HG03196 (cell line): ENCODE measurements around the gene ALPG.
"Not testable (repeated sequence)": the region's sequence is repeated elsewhere in the genome, so short reads cannot be mapped to it uniquely, and the experiment has no call there.

Experiments used
- ATAC-seq: cut with Tn5 transposase; IDR thresholded peaks from one replicate; pipeline ENCODE4 v1.9.1; 2021; ENCODE audit not compliant: unreplicated experiment

Gene ALPG

GRCh38 chr2:232376713-232377112 is 29.9 kb upstream of the ALPG start:
- no peak for ATAC-seq

- ATAC-seq, result no peak
Measured at GRCh38 chr2:232377319-232377718, 29.3 kb upstream of the ALPG start.

- no peak for ATAC-seq
Measured at GRCh38 chr2:232377841-232378734, 28.6 kb upstream of the ALPG start.

- not testable (repeated sequence) for ATAC-seq
Measured at GRCh38 chr2:232378735-232379151, 27.9 kb upstream of the ALPG start, which contains the start of gene ALPP. TSS of gene ALPP (plus strand) at chr2:232378751. CDS start at chr2:232378803, 52 bp downstream.

GRCh38 chr2:232379610-232380590 is 26.7 kb upstream of the ALPG start:
- not testable (repeated sequence) for ATAC-seq

GRCh38 chr2:232381204-232382031 is 25.2 kb upstream of the ALPG start:
- ATAC-seq, result not testable (repeated sequence)

- no peak for ATAC-seq
Measured at GRCh38 chr2:232382331-232383225, 24.1 kb upstream of the ALPG start.

GRCh38 chr2:232384466-232384865 is 22.2 kb upstream of the ALPG start:
- no peak for ATAC-seq

- not testable (repeated sequence) for ATAC-seq
Measured at GRCh38 chr2:232385058-232385457, 21.6 kb upstream of the ALPG start.

GRCh38 chr2:232385660-232386489 is 20.8 kb upstream of the ALPG start:
- no peak for ATAC-seq

- ATAC-seq, result no peak
Measured at GRCh38 chr2:232386490-232386739, 20.2 kb upstream of the ALPG start.

GRCh38 chr2:232386740-232387450 is 19.7 kb upstream of the ALPG start:
- no peak for ATAC-seq

GRCh38 chr2:232387451-232388171 is 19.0 kb upstream of the ALPG start:
- ATAC-seq, result no peak

GRCh38 chr2:232388324-232388891 is 18.2 kb upstream of the ALPG start:
- ATAC-seq, result no peak

- no peak for ATAC-seq
Measured at GRCh38 chr2:232389327-232389726, 17.3 kb upstream of the ALPG start.

- ATAC-seq, result no peak
Measured at GRCh38 chr2:232390661-232391060, 16.0 kb upstream of the ALPG start.

GRCh38 chr2:232393556-232393955 is 13.1 kb upstream of the ALPG start:
- no peak for ATAC-seq
